ENCODE data around the gene ZNF208. TPM values are rescaled to one million over a fixed set of nuclear protein-coding genes. Genes with fewer than 3 reads are reported as not detected.

ZNF208 gene
- total RNA-seq, 2 donors from 2014 or later = not detected

DNA sequence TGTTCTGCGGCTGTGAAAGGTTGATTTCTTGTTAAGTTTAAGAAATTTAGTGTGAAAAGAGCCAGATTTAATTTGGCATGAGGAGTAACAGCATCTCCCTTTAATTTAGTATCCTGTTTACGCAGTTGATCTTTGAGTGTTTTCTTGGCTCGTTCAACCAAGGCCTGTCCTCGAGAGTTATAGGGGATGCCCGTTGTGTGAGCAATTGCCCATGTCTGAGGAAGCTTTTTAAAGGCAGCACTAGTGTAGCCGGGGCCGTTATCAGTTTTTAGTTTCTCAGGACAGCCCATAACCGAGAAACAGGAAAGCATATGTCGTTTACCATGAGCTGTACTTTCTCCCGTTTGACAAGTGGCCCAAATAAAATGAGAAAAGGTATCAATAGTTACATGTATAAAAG, 127.2 kb downstream of the ZNF208 start:
- H3K4me3 Mint-ChIP-seq = no peak overlapping the region
- H3K27ac Mint-ChIP-seq = no peak overlapping the region
- Histone ChIP-seq H3K4me1 (ENCODE audit: control insufficient read depth, insufficient read depth, low read length) (no peaks in the 10 kb centered on the region), H3K4me3 (ENCODE audit: low read length) (no peak overlapping the region), H3K27me3 (ENCODE audit: control insufficient read depth, insufficient read depth, low read length, poor library complexity, severe bottlenecking) (no peaks in the 10 kb centered on the region), H3K9me3 (ENCODE audit: control insufficient read depth, low read length) (peaks cover 48% of the 10 kb centered on the region), H3K9ac (ENCODE audit: extremely low read depth, low read length, poor library complexity, severe bottlenecking) (no peak overlapping the region), H3K27ac (ENCODE audit: low read depth, low read length) (no peak overlapping the region), H3K36me3 (ENCODE audit: control insufficient read depth, insufficient read depth, low read length) (no peaks in the 10 kb centered on the region)
- TF ChIP-seq, protein P1, sequence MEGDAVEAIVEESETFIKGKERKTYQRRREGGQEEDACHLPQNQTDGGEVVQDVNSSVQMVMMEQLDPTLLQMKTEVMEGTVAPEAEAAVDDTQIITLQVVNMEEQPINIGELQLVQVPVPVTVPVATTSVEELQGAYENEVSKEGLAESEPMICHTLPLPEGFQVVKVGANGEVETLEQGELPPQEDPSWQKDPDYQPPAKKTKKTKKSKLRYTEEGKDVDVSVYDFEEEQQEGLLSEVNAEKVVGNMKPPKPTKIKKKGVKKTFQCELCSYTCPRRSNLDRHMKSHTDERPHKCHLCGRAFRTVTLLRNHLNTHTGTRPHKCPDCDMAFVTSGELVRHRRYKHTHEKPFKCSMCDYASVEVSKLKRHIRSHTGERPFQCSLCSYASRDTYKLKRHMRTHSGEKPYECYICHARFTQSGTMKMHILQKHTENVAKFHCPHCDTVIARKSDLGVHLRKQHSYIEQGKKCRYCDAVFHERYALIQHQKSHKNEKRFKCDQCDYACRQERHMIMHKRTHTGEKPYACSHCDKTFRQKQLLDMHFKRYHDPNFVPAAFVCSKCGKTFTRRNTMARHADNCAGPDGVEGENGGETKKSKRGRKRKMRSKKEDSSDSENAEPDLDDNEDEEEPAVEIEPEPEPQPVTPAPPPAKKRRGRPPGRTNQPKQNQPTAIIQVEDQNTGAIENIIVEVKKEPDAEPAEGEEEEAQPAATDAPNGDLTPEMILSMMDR (conservative IDR thresholded peaks at IDR 0.05) = no peak
- H3K4me1 Mint-ChIP-seq = no peaks in the 10 kb centered on the region
- H3K9me3 Mint-ChIP-seq = peaks cover 97% of the 10 kb centered on the region
- peaks cover 2% of the 10 kb centered on the region for H3K27me3 Mint-ChIP-seq (ENCODE audit: insufficient read depth)
- 85 to 88% methylated on average over 7 to 10 of the region's 10 CpGs for WGBS, 2 experiments (ENCODE audit: insufficient coverage in 1 of 2, insufficient read length in 1 of 2)
- no peak for DNase-seq
- no peaks in the 10 kb centered on the region for H3K36me3 Mint-ChIP-seq (ENCODE audit: low read depth)

Other genes starting within 250 kb of the ZNF208 start
- gene ZNF100, start 243.4 kb downstream of the ZNF208 start, total RNA-seq = 10 to 100 TPM; 20.4 to 28.3 TPM
- 10 to 100 TPM; 60.6 to 72.7 TPM for gene ZNF43, start 174.8 kb downstream of the ZNF208 start, total RNA-seq
- not detected for gene ZNF257, start 41.5 kb upstream of the ZNF208 start, total RNA-seq
- gene ZNF676, start 186.0 kb upstream of the ZNF208 start, total RNA-seq = not detected